Neural cell (in vitro differentiated cells): ENCODE data around the gene GFRA3. TPM values are rescaled to one million over a fixed set of nuclear protein-coding genes. Genes with fewer than 3 reads are reported as not detected.

ENCODE experiments used
- H2AFZ ChIP-seq: fragments of 200-600, 300-800 bp; sonication (generic), shearing (Covaris generic); 2 replicates; pipeline ENCODE4 v1.6.0; 2014; ENCODE audit warnings: low read depth, mild to moderate bottlenecking, antibody characterized with exemption, low read length, moderate library complexity
- H3F3A ChIP-seq: fragments of 200-600 bp; shearing (Covaris generic); 2 replicates; pipeline ENCODE4 v1.6.1; 2016; ENCODE audit warnings: mild to moderate bottlenecking, moderate library complexity, mixed read lengths, antibody characterized with exemption, low read length; ENCODE audit not compliant: insufficient read depth, poor library complexity, severe bottlenecking
- H3K27ac ChIP-seq: fragments of 200-600, 300-800 bp; sonication (generic), shearing (Covaris generic); 2 replicates; pipeline ENCODE4 v1.5.1; 2014; ENCODE audit warnings: mild to moderate bottlenecking, low read length, moderate library complexity
- H3K27me3 ChIP-seq: fragments of 300-800, 200-600 bp; sonication (generic), shearing (Covaris generic); 2 replicates; pipeline ENCODE4 v1.6.0; 2014; ENCODE audit warnings: mild to moderate bottlenecking, low read depth, low read length, moderate library complexity; ENCODE audit not compliant: insufficient read depth
- H3K36me3 ChIP-seq: fragments of 300-800, 200-600 bp; sonication (generic), shearing (Covaris generic); 2 replicates; pipeline ENCODE4 v1.5.1; 2014; ENCODE audit warnings: mild to moderate bottlenecking, antibody characterized with exemption, low read length, moderate library complexity; ENCODE audit not compliant: insufficient read depth
- H3K4me2 ChIP-seq: fragments of 300-800, 200-600 bp; sonication (generic), shearing (Covaris generic); 2 replicates; pipeline ENCODE4 v1.6.0; 2014; ENCODE audit warnings: mild to moderate bottlenecking, low read length
- H3K4me3 ChIP-seq: fragments of 300-800, 200-600 bp; sonication (generic), shearing (Covaris generic); 2 replicates; pipeline ENCODE4 v1.5.1; 2014; ENCODE audit warnings: mild to moderate bottlenecking, low read length, moderate library complexity
- H3K79me2 ChIP-seq: fragments of 200-600 bp; shearing (Covaris generic); replicated peaks from 2 replicates; pipeline ENCODE4 v1.6.0; 2014; ENCODE audit warnings: mild to moderate bottlenecking, low read length, moderate library complexity; ENCODE audit not compliant: insufficient read depth
- H3K9ac ChIP-seq: fragments of 300-800, 200-600 bp; sonication (generic), shearing (Covaris generic); 2 replicates; pipeline ENCODE4 v1.6.1; 2016; ENCODE audit warnings: mild to moderate bottlenecking, low read length, mixed read lengths
- H3K9me2 ChIP-seq: fragments of 200-600 bp; shearing (Covaris generic); 2 replicates; pipeline ENCODE4 v1.6.1; 2016; ENCODE audit warnings: mild to moderate bottlenecking, low read length, mixed read lengths; ENCODE audit not compliant: insufficient read depth
- H3K9me3 ChIP-seq: fragments of 200-600, 300-800 bp; sonication (generic), shearing (Covaris generic); 2 replicates; pipeline ENCODE4 v1.6.1; 2016; ENCODE audit warnings: mild to moderate bottlenecking, mixed run types, low read length, moderate library complexity, mixed read lengths
- H4K20me1 ChIP-seq: fragments of 200-600 bp; shearing (Covaris generic); 2 replicates; pipeline ENCODE4 v1.6.1; 2016; ENCODE audit warnings: mild to moderate bottlenecking, mixed run types; ENCODE audit not compliant: insufficient read depth
- EP300 ChIP-seq: fragments of 450-650 bp; conservative IDR thresholded peaks from 2 replicates; pipeline ENCODE4 v1.6.1; 2014; ENCODE audit warnings: antibody characterized with exemption, mild to moderate bottlenecking, moderate library complexity; ENCODE audit not compliant: poor library complexity, severe bottlenecking
- EZH2 ChIP-seq: fragments of 200-600, 300-800 bp; shearing (Covaris generic), sonication (generic); IDR thresholded peaks from 2 replicates; pipeline ENCODE4 v1.6.1; 2014; ENCODE audit warnings: antibody characterized with exemption, low read length, borderline replicate concordance, mild to moderate bottlenecking; ENCODE audit not compliant: insufficient read depth, poor library complexity, severe bottlenecking
- MXI1 ChIP-seq: fragments of 450-650 bp; conservative IDR thresholded peaks from 2 replicates; pipeline ENCODE4 v1.6.1; 2014; ENCODE audit warnings: antibody characterized with exemption, mild to moderate bottlenecking; ENCODE audit not compliant: poor library complexity, severe bottlenecking
- POLR2AphosphoS5 ChIP-seq: IDR thresholded peaks from 2 replicates; pipeline ENCODE4 v1.6.1; 2012
- RAD21 ChIP-seq: fragments of 450-650 bp; conservative IDR thresholded peaks from 2 replicates; pipeline ENCODE4 v1.6.1; 2014; ENCODE audit warnings: antibody characterized with exemption, mild to moderate bottlenecking, moderate library complexity
- SMC3 ChIP-seq: fragments of 450-650 bp; conservative IDR thresholded peaks from 2 replicates; pipeline ENCODE4 v1.6.1; 2014; ENCODE audit warnings: antibody characterized with exemption, mild to moderate bottlenecking, moderate library complexity; ENCODE audit not compliant: poor library complexity
- TAF1 ChIP-seq: IDR thresholded peaks from 2 replicates; pipeline ENCODE4 v1.6.1; 2012; ENCODE audit warnings: low read depth
- polyA plus RNA-seq: library from polyadenylated mRNA; depleted of rRNA; stranded (reverse); fragments of >200 nt; gene quantifications from 2 replicates; pipeline ENCODE4 v1.2.3, GENCODE V29; 2014
- TF ChIP-seq, protein P1 (sequence below): fragments of 450-650 bp; IDR thresholded peaks from 2 replicates; pipeline ENCODE4 v1.5.1; 2014; ENCODE audit warnings: antibody characterized with exemption, mild to moderate bottlenecking, moderate library complexity; ENCODE audit not compliant: poor library complexity, severe bottlenecking
- TF ChIP-seq, protein P2 (sequence below): IDR thresholded peaks from 2 replicates; pipeline ENCODE4 v1.6.1; 2012; ENCODE audit warnings: borderline replicate concordance

Gene GFRA3
- polyA plus RNA-seq, 1 donor from 2014 or later, result not detected

DNA sequence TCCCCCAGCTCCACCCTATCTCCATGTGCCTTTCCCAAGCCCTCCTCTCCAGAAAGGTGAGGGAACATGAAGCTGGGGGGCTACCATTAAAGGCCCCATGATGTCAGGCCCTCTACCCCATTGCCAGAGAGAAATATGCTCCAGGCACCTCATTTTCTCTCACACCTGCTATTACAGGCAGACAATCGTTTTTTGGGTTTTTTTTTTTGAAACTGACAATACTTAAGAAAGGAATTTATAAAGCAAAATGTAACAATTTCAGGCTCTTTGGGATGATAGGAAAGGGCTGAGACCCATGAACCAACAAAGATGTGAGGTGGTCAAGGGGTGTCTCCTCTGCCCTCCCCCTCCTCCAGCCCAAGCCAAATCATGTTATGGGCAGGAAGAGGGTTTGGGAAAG, 1.5 kb upstream of the GFRA3 start:
- no peaks in the 10 kb centered on the region for H3K36me3 ChIP-seq
- no peak overlapping the region for H3K27ac ChIP-seq
- no peak overlapping the region for H3K4me2 ChIP-seq

DNA sequence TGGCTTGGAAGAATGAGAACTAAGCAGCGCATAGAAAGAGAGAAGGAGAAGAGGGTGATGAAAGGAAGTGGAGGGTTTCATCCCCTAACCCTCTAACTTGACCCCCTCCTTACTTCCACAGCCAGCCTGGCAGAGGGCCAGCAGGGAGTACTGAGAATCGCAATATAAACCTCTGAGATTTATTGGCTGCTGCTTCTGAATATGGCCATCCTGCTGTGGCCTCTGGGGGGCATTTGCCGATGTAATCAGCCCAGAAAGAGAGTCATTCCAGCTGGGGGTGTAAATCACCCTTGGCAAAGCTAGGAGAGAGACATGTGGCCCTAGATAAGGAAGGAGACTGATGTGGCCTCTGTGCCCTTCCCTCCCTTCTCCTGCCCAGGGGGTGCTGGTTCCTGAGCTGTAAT, 960 bp upstream of the GFRA3 start:
- Histone ChIP-seq H3K4me2 (no peak overlapping the region), H3K9ac (no peak overlapping the region)

More for the DNA sequence above, 1.5 kb upstream of the GFRA3 start:
- Histone ChIP-seq H4K20me1 (no peaks in the 10 kb centered on the region), H3K9ac (no peak overlapping the region), H3K9me3 (no peaks in the 10 kb centered on the region), H3K4me3 (no peak overlapping the region), H3K27me3 (peaks cover 22% of the 10 kb centered on the region), H2AFZ (no peak overlapping the region), H3F3A (no peaks in the 10 kb centered on the region), H3K79me2 (no peaks in the 10 kb centered on the region), H3K9me2 (no peaks in the 10 kb centered on the region)
- TF ChIP-seq EZH2 (no peak), TAF1 (no peak), EP300 (no peak), MXI1 (no peak)
- TF ChIP-seq, protein P1, sequence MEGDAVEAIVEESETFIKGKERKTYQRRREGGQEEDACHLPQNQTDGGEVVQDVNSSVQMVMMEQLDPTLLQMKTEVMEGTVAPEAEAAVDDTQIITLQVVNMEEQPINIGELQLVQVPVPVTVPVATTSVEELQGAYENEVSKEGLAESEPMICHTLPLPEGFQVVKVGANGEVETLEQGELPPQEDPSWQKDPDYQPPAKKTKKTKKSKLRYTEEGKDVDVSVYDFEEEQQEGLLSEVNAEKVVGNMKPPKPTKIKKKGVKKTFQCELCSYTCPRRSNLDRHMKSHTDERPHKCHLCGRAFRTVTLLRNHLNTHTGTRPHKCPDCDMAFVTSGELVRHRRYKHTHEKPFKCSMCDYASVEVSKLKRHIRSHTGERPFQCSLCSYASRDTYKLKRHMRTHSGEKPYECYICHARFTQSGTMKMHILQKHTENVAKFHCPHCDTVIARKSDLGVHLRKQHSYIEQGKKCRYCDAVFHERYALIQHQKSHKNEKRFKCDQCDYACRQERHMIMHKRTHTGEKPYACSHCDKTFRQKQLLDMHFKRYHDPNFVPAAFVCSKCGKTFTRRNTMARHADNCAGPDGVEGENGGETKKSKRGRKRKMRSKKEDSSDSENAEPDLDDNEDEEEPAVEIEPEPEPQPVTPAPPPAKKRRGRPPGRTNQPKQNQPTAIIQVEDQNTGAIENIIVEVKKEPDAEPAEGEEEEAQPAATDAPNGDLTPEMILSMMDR, result no peak

More for the DNA sequence above, 960 bp upstream of the GFRA3 start:
- H3K4me3 ChIP-seq, result no peak overlapping the region
- H4K20me1 ChIP-seq, result no peaks in the 10 kb centered on the region
- H3K36me3 ChIP-seq, result no peaks in the 10 kb centered on the region
- no peak overlapping the region for H3K27ac ChIP-seq
- no peak for TF ChIP-seq RAD21
- TF ChIP-seq TAF1, result no peak
- no peak for TF ChIP-seq MXI1
- TF ChIP-seq SMC3, result no peak
- no peak for TF ChIP-seq EP300
- no peak for TF ChIP-seq POLR2AphosphoS5
- TF ChIP-seq, protein P1, result no peak
- TF ChIP-seq EZH2, result no peak
- TF ChIP-seq, protein P2, sequence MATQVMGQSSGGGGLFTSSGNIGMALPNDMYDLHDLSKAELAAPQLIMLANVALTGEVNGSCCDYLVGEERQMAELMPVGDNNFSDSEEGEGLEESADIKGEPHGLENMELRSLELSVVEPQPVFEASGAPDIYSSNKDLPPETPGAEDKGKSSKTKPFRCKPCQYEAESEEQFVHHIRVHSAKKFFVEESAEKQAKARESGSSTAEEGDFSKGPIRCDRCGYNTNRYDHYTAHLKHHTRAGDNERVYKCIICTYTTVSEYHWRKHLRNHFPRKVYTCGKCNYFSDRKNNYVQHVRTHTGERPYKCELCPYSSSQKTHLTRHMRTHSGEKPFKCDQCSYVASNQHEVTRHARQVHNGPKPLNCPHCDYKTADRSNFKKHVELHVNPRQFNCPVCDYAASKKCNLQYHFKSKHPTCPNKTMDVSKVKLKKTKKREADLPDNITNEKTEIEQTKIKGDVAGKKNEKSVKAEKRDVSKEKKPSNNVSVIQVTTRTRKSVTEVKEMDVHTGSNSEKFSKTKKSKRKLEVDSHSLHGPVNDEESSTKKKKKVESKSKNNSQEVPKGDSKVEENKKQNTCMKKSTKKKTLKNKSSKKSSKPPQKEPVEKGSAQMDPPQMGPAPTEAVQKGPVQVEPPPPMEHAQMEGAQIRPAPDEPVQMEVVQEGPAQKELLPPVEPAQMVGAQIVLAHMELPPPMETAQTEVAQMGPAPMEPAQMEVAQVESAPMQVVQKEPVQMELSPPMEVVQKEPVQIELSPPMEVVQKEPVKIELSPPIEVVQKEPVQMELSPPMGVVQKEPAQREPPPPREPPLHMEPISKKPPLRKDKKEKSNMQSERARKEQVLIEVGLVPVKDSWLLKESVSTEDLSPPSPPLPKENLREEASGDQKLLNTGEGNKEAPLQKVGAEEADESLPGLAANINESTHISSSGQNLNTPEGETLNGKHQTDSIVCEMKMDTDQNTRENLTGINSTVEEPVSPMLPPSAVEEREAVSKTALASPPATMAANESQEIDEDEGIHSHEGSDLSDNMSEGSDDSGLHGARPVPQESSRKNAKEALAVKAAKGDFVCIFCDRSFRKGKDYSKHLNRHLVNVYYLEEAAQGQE, result no peak
- H3K79me2 ChIP-seq, result no peaks in the 10 kb centered on the region
- no peaks in the 10 kb centered on the region for H3F3A ChIP-seq
- H3K9me2 ChIP-seq, result no peaks in the 10 kb centered on the region
- no peaks in the 10 kb centered on the region for H3K9me3 ChIP-seq
- H3K27me3 ChIP-seq, result peaks cover 22% of the 10 kb centered on the region
- no peak overlapping the region for H2AFZ ChIP-seq
